ENCODE results near the gene GAPDHS. TPM values are rescaled to one million over a fixed set of nuclear protein-coding genes. Genes with fewer than 3 reads are reported as not detected.

The GAPDHS gene
- total RNA-seq, 1 donor from 2014 or later, result not detected

DNA sequence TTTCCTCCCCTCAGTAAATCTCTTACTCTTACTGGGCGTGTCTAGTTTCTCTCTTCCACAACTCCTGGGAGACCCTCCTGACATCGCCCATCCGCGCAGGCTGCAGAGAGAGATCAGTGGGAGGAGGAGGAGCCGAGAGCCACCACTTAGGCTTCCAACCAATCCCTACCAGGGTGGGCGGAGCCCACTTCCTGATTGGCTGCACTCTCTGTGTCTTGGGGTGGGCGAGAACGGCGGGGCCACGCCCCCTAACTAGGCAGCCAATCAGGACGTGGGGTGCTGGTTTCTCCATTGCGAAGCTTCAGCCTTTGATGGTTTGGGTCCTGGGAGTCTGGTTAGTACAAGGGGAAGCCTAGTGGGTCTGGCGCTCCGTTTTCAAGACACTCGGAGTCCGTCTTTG lies 52.6 kb downstream of the GAPDHS start, which contains the start of gene PMIS2:
Gene PMIS2 (plus strand): TSS at position 326 of the 400 bp plus-strand sequence. CDS start 87 bp downstream, outside the sequence.
- Mint-ChIP-seq H3K4me3 (no peak within 1 kb of the TSS), H3K9me3 (no peaks in the 10 kb centered on the region), H3K36me3 (ENCODE audit: low read depth) (no peaks in the 10 kb centered on the region), H3K4me1 (no peaks in the 10 kb centered on the region), H3K27ac (no peak within 1 kb of the TSS), H3K27me3 (peaks cover 19% of the 10 kb centered on the region)
- TF ChIP-seq, protein P1, sequence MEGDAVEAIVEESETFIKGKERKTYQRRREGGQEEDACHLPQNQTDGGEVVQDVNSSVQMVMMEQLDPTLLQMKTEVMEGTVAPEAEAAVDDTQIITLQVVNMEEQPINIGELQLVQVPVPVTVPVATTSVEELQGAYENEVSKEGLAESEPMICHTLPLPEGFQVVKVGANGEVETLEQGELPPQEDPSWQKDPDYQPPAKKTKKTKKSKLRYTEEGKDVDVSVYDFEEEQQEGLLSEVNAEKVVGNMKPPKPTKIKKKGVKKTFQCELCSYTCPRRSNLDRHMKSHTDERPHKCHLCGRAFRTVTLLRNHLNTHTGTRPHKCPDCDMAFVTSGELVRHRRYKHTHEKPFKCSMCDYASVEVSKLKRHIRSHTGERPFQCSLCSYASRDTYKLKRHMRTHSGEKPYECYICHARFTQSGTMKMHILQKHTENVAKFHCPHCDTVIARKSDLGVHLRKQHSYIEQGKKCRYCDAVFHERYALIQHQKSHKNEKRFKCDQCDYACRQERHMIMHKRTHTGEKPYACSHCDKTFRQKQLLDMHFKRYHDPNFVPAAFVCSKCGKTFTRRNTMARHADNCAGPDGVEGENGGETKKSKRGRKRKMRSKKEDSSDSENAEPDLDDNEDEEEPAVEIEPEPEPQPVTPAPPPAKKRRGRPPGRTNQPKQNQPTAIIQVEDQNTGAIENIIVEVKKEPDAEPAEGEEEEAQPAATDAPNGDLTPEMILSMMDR (IDR thresholded peaks at IDR 0.05), result no peak
- DNase-seq (no peak), ATAC-seq (ENCODE audit: low read depth) (no peak)
- POLR2A ChIA-PET, result no interaction called here
- intact Hi-C loops (cut with micrococcal nuclease), result no loop called here
- CTCF ChIA-PET, result no interaction called here

DNA sequence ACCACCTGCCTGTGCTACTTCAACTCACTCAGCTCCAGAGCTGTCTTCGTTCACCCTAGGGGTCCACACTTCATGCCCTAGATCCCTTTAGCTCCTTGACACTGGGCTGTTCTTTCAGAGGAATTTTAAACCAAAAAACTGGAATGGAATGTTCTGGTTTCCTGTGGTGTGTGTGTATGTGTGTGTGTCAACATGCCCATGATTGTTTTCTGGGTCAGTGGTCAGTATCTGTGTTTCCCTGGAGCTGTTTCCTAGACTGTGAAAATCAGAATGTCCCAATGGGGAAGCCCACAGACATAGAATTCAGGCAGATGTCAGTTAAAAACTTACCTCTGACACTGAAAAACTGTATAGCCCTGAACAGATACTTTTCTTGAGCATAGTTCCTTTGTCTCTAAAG lies 54.1 kb downstream of the GAPDHS start:
- TF ChIP-seq, protein P1 (IDR thresholded peaks at IDR 0.05), result no peak
- no peak for ATAC-seq (ENCODE audit: low read depth)
- no peak for DNase-seq
- Mint-ChIP-seq H3K27ac (no peak overlapping the region), H3K27me3 (peaks cover 17% of the 10 kb centered on the region), H3K9me3 (no peaks in the 10 kb centered on the region), H3K4me1 (no peaks in the 10 kb centered on the region), H3K36me3 (ENCODE audit: low read depth) (no peaks in the 10 kb centered on the region), H3K4me3 (no peak overlapping the region)
- POLR2A ChIA-PET, result no interaction called here
- intact Hi-C loops (cut with micrococcal nuclease), result no loop called here
- CTCF ChIA-PET, result interaction anchor here (2.0 kb wide), 1 partner anchor 77 kb away, joined by 7 read pairs; no protein-coding TSS in a partner anchor

DNA sequence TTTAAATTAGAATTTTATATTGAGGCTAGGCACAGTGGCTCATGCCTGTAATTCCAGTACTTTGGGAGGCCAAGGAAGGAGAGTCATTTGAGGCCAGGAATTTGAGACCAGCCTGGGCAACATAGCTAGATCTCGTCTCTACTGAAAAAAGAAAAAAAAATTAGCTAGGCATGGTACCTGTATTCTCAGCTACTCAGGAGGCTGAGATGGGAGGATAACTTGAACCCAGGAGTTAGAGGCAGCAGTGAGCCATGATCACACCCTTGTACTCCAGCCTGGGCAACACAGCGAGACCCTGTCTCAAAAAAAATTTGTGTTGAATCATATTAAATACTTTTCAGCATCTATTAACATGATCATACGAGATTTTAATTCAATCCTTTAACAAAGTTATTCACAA lies 57.6 kb downstream of the GAPDHS start:
- TF ChIP-seq, protein P1 (IDR thresholded peaks at IDR 0.05), result no peak
- CTCF ChIA-PET, result interaction anchor here (1.1 to 3.6 kb wide), 3 partner anchors 42 to 238 kb away, joined by 5 to 22 read pairs (median 18); no protein-coding TSS in a partner anchor
- peaks cover 7% of the 10 kb centered on the region for H3K27me3 Mint-ChIP-seq
- no peaks in the 10 kb centered on the region for H3K9me3 Mint-ChIP-seq
- no peaks in the 10 kb centered on the region for H3K36me3 Mint-ChIP-seq (ENCODE audit: low read depth)
- no peak overlapping the region for H3K4me3 Mint-ChIP-seq
- intact Hi-C loops (cut with micrococcal nuclease), result no loop called here
- POLR2A ChIA-PET, result interaction anchor here (0.7 kb wide), 1 partner anchor 17 kb away, joined by 5 read pairs; no protein-coding TSS in a partner anchor
- DNase-seq (no peak), ATAC-seq (ENCODE audit: low read depth) (no peak)
- no peak overlapping the region for H3K27ac Mint-ChIP-seq
- H3K4me1 Mint-ChIP-seq, result no peaks in the 10 kb centered on the region

DNA sequence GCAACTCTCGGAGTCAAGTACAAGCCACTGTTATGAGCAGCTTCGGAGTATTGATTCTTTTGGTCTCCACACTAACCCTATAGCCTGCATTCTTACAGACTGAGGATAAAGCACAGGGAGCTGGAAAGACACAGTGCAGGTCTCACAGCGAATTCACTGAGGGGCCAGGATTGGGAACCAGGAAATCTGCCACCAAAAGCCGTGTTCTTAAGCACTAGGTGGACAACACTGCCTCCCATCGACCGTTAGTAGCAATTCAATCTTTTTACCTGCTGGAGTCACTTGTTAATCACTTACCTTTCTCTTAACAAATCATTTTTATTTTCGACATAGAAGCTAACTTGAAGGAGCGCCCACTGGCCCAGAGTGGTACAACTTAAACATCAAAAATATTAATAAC lies 59.0 kb downstream of the GAPDHS start:
- Mint-ChIP-seq H3K4me1 (no peaks in the 10 kb centered on the region), H3K4me3 (no peak overlapping the region), H3K27ac (no peak overlapping the region), H3K9me3 (no peaks in the 10 kb centered on the region), H3K27me3 (no peaks in the 10 kb centered on the region), H3K36me3 (ENCODE audit: low read depth) (no peaks in the 10 kb centered on the region)
- ATAC-seq (ENCODE audit: low read depth) (peak; percentile 54), DNase-seq (no peak)
- intact Hi-C loops (cut with micrococcal nuclease), result loop anchor here (1.0 to 2.0 kb wide), 4 partner anchors 43 to 525 kb away; no protein-coding TSS in a partner anchor
- POLR2A ChIA-PET, result no interaction called here
- TF ChIP-seq, protein P1 (IDR thresholded peaks at IDR 0.05), result no peak
- CTCF ChIA-PET, result interaction anchor here (1.1 to 3.6 kb wide), 4 partner anchors 43 to 239 kb away, joined by 3 to 22 read pairs (median 12); partner anchors contain the start of gene DMKN

Other genes with a start within 250 kb of the GAPDHS start
- gene MAG, start 241.3 kb upstream of the GAPDHS start, total RNA-seq, result 0.22 and 0.31 TPM in 2 replicates
- 920 and 1,096 TPM in 2 replicates for gene CD22, start 204.3 kb upstream of the GAPDHS start, total RNA-seq
- 5.1 and 6.0 TPM in 2 replicates for gene FFAR1, start 185.6 kb upstream of the GAPDHS start, total RNA-seq
- gene FFAR3, start 175.0 kb upstream of the GAPDHS start, total RNA-seq, result 0.16 TPM in 1 of 2 replicates, not detected in the other
- gene GPR42, start 162.4 kb upstream of the GAPDHS start, total RNA-seq, result not detected in 2 replicates
- gene FFAR2, start 85.2 kb upstream of the GAPDHS start, total RNA-seq, result not detected in 2 replicates
- gene KRTDAP, start 43.0 kb upstream of the GAPDHS start, total RNA-seq, result not detected in 2 replicates
- gene DMKN, start 19.8 kb upstream of the GAPDHS start, total RNA-seq, result 1.5 and 1.7 TPM in 2 replicates
- not detected in 2 replicates for gene SBSN, start 5.1 kb upstream of the GAPDHS start, total RNA-seq
- gene TMEM147, start 12.2 kb downstream of the GAPDHS start, total RNA-seq, result 46.9 and 55.3 TPM in 2 replicates
- gene ATP4A, start 30.2 kb downstream of the GAPDHS start, total RNA-seq, result not detected in 2 replicates
- gene PMIS2, start 52.7 kb downstream of the GAPDHS start, total RNA-seq, result not detected in 2 replicates
- 31.5 and 36.1 TPM in 2 replicates for gene HAUS5, start 79.3 kb downstream of the GAPDHS start, total RNA-seq
- 73.6 and 76.1 TPM in 2 replicates for gene RBM42, start 95.6 kb downstream of the GAPDHS start, total RNA-seq
- gene ETV2, start 108.3 kb downstream of the GAPDHS start, total RNA-seq, result 0.32 TPM in 1 of 2 replicates, not detected in the other
- gene COX6B1, start 114.9 kb downstream of the GAPDHS start, total RNA-seq, result 334 and 401 TPM in 2 replicates
- not detected in 2 replicates for gene UPK1A, start 133.1 kb downstream of the GAPDHS start, total RNA-seq
- 16.4 and 21.4 TPM in 2 replicates for gene ZBTB32, start 171.1 kb downstream of the GAPDHS start, total RNA-seq
- 65.6 and 65.8 TPM in 2 replicates for gene KMT2B, start 184.5 kb downstream of the GAPDHS start, total RNA-seq
- gene IGFLR1, start 209.0 kb downstream of the GAPDHS start, total RNA-seq, result 130 and 133 TPM in 2 replicates
- gene U2AF1L4, start 212.0 kb downstream of the GAPDHS start, total RNA-seq, result 41.0 and 46.1 TPM in 2 replicates
- 45.0 and 45.6 TPM in 2 replicates for gene PSENEN, start 212.2 kb downstream of the GAPDHS start, total RNA-seq
- 12.2 and 14.3 TPM in 2 replicates for gene LIN37, start 215.1 kb downstream of the GAPDHS start, total RNA-seq
- not detected in 2 replicates for gene HSPB6, start 223.6 kb downstream of the GAPDHS start, total RNA-seq
- 43.7 and 60.5 TPM in 2 replicates for gene PROSER3, start 224.7 kb downstream of the GAPDHS start, total RNA-seq
- 9.3 and 15.0 TPM in 2 replicates for gene ARHGAP33, start 242.1 kb downstream of the GAPDHS start, total RNA-seq

All from activated B cell treated with CpG ODN at 0.5 μM for 24 hours (primary cell).